GM19099 (cell line): ENCODE data around the gene CXCR4.

ENCODE experiments used
- POLR2A ChIP-seq: IDR thresholded peaks from 3 replicates; pipeline ENCODE4 v1.6.1; 2011; ENCODE audit warnings: low read depth; ENCODE audit not compliant: insufficient read length; ENCODE audit errors: extremely low read depth

The CXCR4 gene

GRCh38 chr2:136135921-136136906 is 18.3 kb upstream of the CXCR4 start:
- TF ChIP-seq POLR2A, result no peak

GRCh38 chr2:136135462-136135861 is 17.5 kb upstream of the CXCR4 start:
- no peak for TF ChIP-seq POLR2A

GRCh38 chr2:136134126-136134525 is 16.2 kb upstream of the CXCR4 start:
- no peak for TF ChIP-seq POLR2A

DNA sequence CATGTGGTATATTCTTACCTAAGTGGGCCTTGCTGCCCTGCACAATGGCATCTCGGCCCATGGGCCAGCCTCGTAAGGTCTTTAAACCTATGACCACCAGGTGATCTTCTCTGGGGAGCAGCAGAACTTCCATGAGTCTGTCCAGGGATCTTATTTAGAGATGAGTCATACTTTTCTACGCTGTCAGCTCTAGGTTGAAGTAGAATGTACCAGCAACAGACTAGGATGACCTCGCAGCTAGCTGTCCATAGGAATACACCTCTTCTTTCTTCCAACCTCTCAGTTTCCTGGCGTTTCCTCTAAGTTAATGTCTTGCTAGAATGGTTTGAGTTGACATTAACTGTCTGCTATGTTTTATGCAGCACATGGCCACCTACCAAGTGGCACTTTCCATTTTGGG is 15.6 kb upstream of the CXCR4 start:
- no peak for TF ChIP-seq POLR2A

GRCh38 chr2:136133176-136133575 is 15.2 kb upstream of the CXCR4 start:
- no peak for TF ChIP-seq POLR2A

DNA sequence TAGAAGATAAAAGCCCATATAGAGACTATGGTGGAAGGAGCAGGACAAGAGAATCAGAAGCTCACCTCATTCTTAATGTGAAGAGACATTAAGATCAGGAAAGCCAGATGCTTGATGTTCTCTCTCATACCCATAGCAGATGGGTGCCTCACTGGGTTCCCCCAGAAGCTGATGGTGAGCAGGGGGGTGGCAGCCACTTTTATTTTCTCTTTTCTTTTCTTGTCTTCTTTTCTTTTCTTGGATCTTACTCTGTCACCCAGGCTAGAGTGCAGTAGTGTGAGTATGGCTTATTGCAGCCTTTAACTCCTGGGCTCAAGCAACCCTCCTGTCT is 14.8 kb upstream of the CXCR4 start:
- no peak for TF ChIP-seq POLR2A

DNA sequence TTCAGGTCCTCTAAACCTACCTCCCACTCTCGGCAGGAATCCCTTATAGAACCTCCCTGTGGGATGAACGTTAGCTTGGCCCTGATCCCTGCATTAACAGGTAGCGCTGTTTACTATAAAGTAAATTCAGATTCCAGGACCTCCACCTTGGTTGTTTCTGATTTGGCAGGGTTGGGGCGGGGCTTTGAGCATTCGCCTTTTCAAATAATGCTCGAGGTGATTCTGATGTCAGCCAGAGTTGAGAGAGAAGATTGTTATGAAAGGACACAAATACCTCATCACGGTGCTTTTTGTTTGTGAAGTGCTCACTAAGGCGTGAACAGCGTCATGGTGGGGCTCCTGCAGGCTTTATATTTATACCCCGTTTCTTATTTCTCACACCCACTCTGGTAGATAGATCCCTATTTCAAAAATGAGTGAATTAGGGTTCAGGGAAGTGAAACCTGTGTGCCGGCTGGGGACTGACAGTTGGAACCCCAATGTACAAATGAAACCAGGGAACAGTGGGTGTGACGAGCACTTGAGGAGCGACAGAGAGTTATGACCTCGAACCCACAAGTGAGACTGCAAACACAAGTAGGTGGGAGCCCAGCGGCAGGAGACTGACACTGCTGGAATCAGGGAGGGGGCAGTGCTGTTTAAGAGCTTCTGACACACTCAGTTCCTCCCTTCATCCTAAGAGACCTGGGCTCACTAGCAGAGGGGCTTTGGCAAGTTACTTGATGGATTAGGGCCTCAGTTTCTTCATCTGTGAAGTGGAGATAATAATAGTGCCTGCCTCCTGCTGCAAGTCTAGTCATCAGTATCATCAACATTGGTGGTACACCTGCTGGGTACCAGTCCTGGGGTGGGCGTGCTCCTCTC is 14.2 kb upstream of the CXCR4 start:
- no peak for TF ChIP-seq POLR2A

DNA sequence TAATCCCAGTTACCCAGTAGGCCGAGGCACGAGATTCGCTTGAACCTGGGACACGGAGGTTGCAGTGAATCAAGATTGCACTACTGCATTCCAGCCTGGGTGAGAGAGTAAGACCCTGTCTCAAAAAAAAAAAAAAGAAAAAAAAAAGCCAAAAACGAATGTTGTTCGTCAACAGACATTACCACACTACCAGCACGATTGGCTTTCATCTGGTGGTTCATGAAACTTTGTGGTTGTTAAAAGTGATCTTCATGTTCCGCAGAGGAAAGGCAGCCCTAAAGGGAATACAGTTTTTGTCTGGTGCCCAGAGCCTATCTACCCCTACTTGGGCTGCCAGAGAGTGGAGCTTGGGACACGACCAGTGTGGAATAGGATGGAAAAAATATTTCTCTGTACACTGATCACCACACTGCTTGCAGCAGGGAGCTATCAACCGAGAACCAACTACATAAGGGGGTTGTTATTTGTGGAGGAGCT is 13.6 kb upstream of the CXCR4 start:
- no peak for TF ChIP-seq POLR2A

- TF ChIP-seq POLR2A, result no peak
Measured at GRCh38 chr2:136130511-136130910, 12.6 kb upstream of the CXCR4 start.

DNA sequence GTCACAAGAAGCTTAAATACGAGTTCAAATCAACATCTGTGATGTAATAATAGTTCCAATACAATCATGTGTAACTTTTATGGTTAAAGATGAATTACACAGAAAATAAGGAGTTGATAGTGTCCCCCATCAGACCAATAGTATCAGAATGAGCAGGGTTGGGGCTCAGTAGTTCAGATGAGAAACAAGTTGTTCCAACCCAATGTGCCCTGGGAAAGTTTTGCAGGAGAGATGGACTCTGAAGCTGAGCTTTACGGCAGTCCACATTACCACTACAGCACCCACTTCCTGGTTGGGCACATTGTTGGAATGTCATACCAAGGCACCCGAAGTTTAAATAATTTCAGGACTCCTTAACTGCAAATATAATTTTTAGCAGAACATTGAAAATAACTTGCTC is 12.1 kb upstream of the CXCR4 start:
- TF ChIP-seq POLR2A, result no peak

GRCh38 chr2:136129601-136130000 is 11.7 kb upstream of the CXCR4 start:
- TF ChIP-seq POLR2A, result no peak

GRCh38 chr2:136128905-136129304 is 11.0 kb upstream of the CXCR4 start:
- no peak for TF ChIP-seq POLR2A

- no peak for TF ChIP-seq POLR2A
Measured at GRCh38 chr2:136128366-136128765, 10.4 kb upstream of the CXCR4 start.

DNA sequence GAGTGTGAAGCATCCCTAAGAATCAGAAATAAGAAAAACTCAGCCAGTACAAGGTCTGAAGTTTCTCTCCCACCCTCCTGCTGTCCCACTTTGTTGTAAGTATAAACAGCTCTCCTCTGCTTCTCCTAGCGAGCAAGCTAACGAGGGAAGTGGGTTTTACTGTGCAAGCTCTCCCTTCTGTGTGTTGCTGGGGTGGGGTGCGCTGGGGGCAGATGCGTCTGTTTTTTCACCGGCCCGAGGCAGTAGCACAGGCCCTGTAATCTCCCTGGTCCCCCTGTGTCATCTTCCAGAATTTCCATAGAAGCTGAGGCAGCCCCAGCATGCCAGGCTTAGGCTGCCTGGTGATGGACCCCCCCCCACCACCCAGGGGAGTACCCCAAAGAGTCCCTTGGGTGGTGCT is 9.4 kb upstream of the CXCR4 start:
- no peak for TF ChIP-seq POLR2A

DNA sequence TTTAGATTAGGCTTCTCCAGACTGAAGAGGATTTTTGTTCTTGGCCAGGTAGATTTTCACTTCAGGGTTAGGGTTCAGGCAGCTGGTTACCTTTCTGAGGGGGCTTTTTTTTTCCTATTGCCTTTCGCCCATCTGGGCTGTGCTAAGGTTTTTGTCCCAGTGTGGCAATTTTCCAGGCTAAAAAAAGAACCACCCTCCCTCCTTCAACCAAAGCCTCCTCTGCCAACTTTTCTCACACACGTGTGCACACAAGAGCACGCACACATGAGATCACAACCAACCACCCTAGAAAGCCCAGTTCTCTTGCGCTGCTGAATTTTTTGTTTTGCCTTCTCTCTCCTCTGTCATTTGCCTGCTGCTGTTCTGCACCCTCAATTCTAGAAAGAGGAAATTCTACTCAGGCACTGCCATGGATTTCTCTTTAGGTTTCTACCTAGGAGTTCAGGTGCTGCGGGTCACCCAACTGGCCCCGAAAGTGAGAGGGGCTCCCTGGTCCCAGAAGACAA is 8.5 kb upstream of the CXCR4 start:
- no peak for TF ChIP-seq POLR2A

GRCh38 chr2:136126021-136126420 is 8.1 kb upstream of the CXCR4 start:
- no peak for TF ChIP-seq POLR2A

- no peak for TF ChIP-seq POLR2A
Measured at GRCh38 chr2:136125236-136125635, 7.3 kb upstream of the CXCR4 start.
